B cell (primary cell): ENCODE measurements around the gene ARG1. TPM values are rescaled to one million over a fixed set of nuclear protein-coding genes. Genes with fewer than 3 reads are reported as not detected.

Source experiments
- ATAC-seq: fragments of 200-7000 bp; cut with Tn5 transposase; one replicate; pipeline ENCODE4 v1.10.0; 2021; ENCODE audit warnings: low read depth, mild to moderate bottlenecking, moderate number of reproducible peaks, moderate library complexity
- CTCF ChIA-PET: fragments of 350-600 bp; sonication (Branson Sonifier 250); formaldehyde crosslinking; loops from one replicate; lab custom pipeline; 2021; ENCODE audit warnings: antibody characterized with exemption, inconsistent platforms; lab: Charles Lee
- POLR2A ChIA-PET: fragments of 350-600 bp; sonication (Branson Sonifier 250); formaldehyde crosslinking; loops from one replicate; lab custom pipeline; 2021; ENCODE audit warnings: antibody characterized with exemption; lab: Charles Lee
- DNase-seq: peaks from one replicate; pipeline ENCODE4 v3.0.0; 2013
- H2AFZ ChIP-seq: 2 replicates; pipeline ENCODE4 v1.6.1; 2012; ENCODE audit warnings: mild to moderate bottlenecking, low read depth, low read length; ENCODE audit not compliant: insufficient read depth, poor library complexity, severe bottlenecking
- H3K27ac ChIP-seq, 2 donors: 1 replicate in 1 of 2; 2 replicates in 1 of 2; pipeline ENCODE4 v1.5.1; 2012 to 2013; ENCODE audit warnings: low read length in 2 of 2, mild to moderate bottlenecking in 2 of 2, moderate library complexity in 1 of 2
- H3K27me3 ChIP-seq, 4 experiments: fragments of 200-600 bp in 1 of 4; sonication (generic) in 1 of 4; replicated peaks in 1 of 4; 1 replicate in 2 of 4; 2 replicates in 2 of 4; pipeline versions ENCODE4 v1.6.1 to v1.7.0; 2013 to 2016; ENCODE audit warnings: low read length in 3 of 4, mild to moderate bottlenecking in 2 of 4, mixed read lengths in 1 of 4, moderate library complexity in 1 of 4; ENCODE audit not compliant: insufficient read depth in 4 of 4, control insufficient read depth in 3 of 4; ENCODE audit errors: control extremely low read depth in 1 of 4
- H3K36me3 ChIP-seq, 2 experiments: replicated peaks in 1 of 2; 1 replicate in 1 of 2; 2 replicates in 1 of 2; pipeline versions ENCODE4 v1.6.1 to v1.7.1; 2013; ENCODE audit warnings: low read length in 1 of 2; ENCODE audit not compliant: insufficient read depth in 2 of 2, control insufficient read depth in 1 of 2; ENCODE audit errors: control extremely low read depth in 1 of 2, extremely low read depth in 1 of 2
- H3K4me1 ChIP-seq, 2 donors: fragments of 200-600 bp in 1 of 2; sonication (generic) in 1 of 2; 1 replicate in 1 of 2; 2 replicates in 1 of 2; pipeline versions ENCODE4 v1.5.1 to v1.6.1; 2013 to 2017; ENCODE audit warnings: low read length in 2 of 2; ENCODE audit not compliant: control insufficient read depth in 2 of 2, insufficient read depth in 2 of 2
- H3K4me2 ChIP-seq: replicated peaks from 2 replicates; pipeline ENCODE3; 2012; ENCODE audit warnings: mild to moderate bottlenecking, low read depth, low read length; ENCODE audit not compliant: poor library complexity, severe bottlenecking
- H3K4me3 ChIP-seq, 5 experiments: fragments of 200-600 bp in 1 of 5; sonication (generic) in 1 of 5; 1 replicate in 3 of 5; 2 replicates in 2 of 5; pipeline versions ENCODE4 v1.5.1 to v1.7.0; 2011 to 2016; ENCODE audit warnings: low read length in 4 of 5, mild to moderate bottlenecking in 4 of 5, low read depth in 2 of 5, control low read depth in 1 of 5, moderate library complexity in 1 of 5; ENCODE audit not compliant: insufficient read depth in 1 of 5; ENCODE audit errors: control extremely low read depth in 1 of 5, extremely low read depth in 1 of 5
- H3K79me2 ChIP-seq: fragments of 200-600 bp; sonication (generic); one replicate; pipeline ENCODE4 v1.6.0; 2016; ENCODE audit warnings: low read length; ENCODE audit not compliant: control insufficient read depth, insufficient read depth
- H3K9ac ChIP-seq: fragments of 200-600 bp; sonication (generic); 2 replicates; pipeline ENCODE4 v1.6.1; 2017; ENCODE audit warnings: mild to moderate bottlenecking, low read length, moderate library complexity
- H3K9me3 ChIP-seq, 3 donors: one replicate each; pipeline versions ENCODE4 v1.6.1 to v1.7.1; 2013; ENCODE audit warnings: low read length in 2 of 3; ENCODE audit not compliant: control insufficient read depth in 2 of 3, insufficient read depth in 1 of 3; ENCODE audit errors: control extremely low read depth in 1 of 3
- H4K20me1 ChIP-seq: 2 replicates; pipeline ENCODE4 v1.6.0; 2012; ENCODE audit warnings: mild to moderate bottlenecking, low read length; ENCODE audit not compliant: insufficient read depth, control insufficient read depth, poor library complexity, severe bottlenecking
- H3K27ac Mint-ChIP-seq: one replicate; pipeline ENCODE4 v1.8.0; 2021; ENCODE audit warnings: mixed read lengths
- H3K27me3 Mint-ChIP-seq: one replicate; pipeline ENCODE4 v1.8.0; 2021; ENCODE audit warnings: mixed read lengths
- H3K4me1 Mint-ChIP-seq: one replicate; pipeline ENCODE4 v1.8.0; 2021; ENCODE audit warnings: mixed read lengths
- H3K4me3 Mint-ChIP-seq: one replicate; pipeline ENCODE4 v1.8.0; 2021; ENCODE audit warnings: mixed read lengths
- H3K9me3 Mint-ChIP-seq: one replicate; pipeline ENCODE4 v1.8.0; 2022; ENCODE audit warnings: mixed read lengths; ENCODE audit not compliant: insufficient read depth
- EZH2 ChIP-seq: IDR thresholded peaks from 2 replicates; pipeline ENCODE4 v1.6.1; 2012; ENCODE audit warnings: borderline replicate concordance, low read depth, mild to moderate bottlenecking, moderate library complexity, low read length; ENCODE audit not compliant: insufficient read depth, poor library complexity, severe bottlenecking
- WGBS: methylation state at CpG from one replicate; pipeline ENCODE4 v1.1.5; 2013; ENCODE audit warnings: missing lambda C conversion rate; ENCODE audit not compliant: insufficient coverage; 5-methylcytosine and 5-hydroxymethylcytosine counted together
- intact Hi-C: fragments of 100-400 bp; cut with micrococcal nuclease; formaldehyde crosslinking; loops from one replicate; pipeline ENCODE4 v1.10.0; 2022
- polyA plus RNA-seq: library from polyadenylated mRNA; depleted of rRNA; stranded (reverse); fragments of >200 nt; gene quantifications from 2 replicates; pipeline ENCODE4 v1.2.3, GENCODE V29; 2012
- total RNA-seq, 2 donors: library from RNA; stranded (reverse); fragments of 120-200 nt in 1 of 2; gene quantifications; 1 replicate in 1 of 2; 2 replicates in 1 of 2; pipeline versions ENCODE4 v1.2.3 to v1.2.4, GENCODE V29; 2013 to 2022
- TF ChIP-seq, protein P1 (sequence below): fragments of 200-600 bp; IDR thresholded peaks from one replicate; pipeline ENCODE4 v1.8.0; 2022; ENCODE audit warnings: antibody characterized with exemption, mild to moderate bottlenecking

Gene ARG1
- total and polyA plus RNA-seq, 2 donors (not counting 1 experiment from before 2014, with no cell fraction given) = not detected

DNA sequence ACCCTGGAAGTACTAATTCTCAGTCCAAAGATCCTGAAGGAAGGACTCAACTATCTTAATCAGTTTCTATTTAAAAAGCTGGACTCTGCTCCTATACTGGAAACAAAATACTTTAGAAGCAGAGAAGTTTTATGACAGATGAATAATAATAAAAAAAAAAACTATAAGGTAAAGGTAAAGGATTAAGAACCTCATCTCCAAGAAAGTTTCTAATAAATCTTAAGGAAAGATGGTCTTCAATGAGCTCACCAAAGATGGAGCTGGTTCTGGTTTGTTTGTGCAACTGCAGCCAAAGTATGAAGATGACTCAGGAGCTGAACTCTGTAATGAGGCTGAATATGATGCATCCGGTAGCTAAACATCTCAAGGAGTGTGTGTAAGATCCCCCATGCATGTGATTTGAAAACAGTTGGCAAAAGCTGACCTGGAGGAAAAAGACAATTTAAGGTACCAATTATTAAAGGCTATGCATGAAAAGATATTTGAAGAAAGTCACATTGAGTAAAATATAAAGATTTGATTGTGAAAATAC is 29.8 kb downstream of the ARG1 start:
- no peak overlapping the region for H3K27ac ChIP-seq
- H3K4me1 ChIP-seq = no peaks in the 10 kb centered on the region
- DNase-seq = no peak
- no peaks in the 10 kb centered on the region for H3K9me3 Mint-ChIP-seq
- no peak overlapping the region for H3K4me2 ChIP-seq
- H4K20me1 ChIP-seq = no peaks in the 10 kb centered on the region
- no peak overlapping the region for H2AFZ ChIP-seq
- H3K4me3 Mint-ChIP-seq = no peak overlapping the region
- no peaks in the 10 kb centered on the region for H3K27me3 Mint-ChIP-seq
- H3K4me3 ChIP-seq = no peak overlapping the region
- CTCF ChIA-PET = no interaction called here
- TF ChIP-seq EZH2 = no peak
- TF ChIP-seq, protein P1, sequence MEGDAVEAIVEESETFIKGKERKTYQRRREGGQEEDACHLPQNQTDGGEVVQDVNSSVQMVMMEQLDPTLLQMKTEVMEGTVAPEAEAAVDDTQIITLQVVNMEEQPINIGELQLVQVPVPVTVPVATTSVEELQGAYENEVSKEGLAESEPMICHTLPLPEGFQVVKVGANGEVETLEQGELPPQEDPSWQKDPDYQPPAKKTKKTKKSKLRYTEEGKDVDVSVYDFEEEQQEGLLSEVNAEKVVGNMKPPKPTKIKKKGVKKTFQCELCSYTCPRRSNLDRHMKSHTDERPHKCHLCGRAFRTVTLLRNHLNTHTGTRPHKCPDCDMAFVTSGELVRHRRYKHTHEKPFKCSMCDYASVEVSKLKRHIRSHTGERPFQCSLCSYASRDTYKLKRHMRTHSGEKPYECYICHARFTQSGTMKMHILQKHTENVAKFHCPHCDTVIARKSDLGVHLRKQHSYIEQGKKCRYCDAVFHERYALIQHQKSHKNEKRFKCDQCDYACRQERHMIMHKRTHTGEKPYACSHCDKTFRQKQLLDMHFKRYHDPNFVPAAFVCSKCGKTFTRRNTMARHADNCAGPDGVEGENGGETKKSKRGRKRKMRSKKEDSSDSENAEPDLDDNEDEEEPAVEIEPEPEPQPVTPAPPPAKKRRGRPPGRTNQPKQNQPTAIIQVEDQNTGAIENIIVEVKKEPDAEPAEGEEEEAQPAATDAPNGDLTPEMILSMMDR = no peak
- no peak overlapping the region for H3K9ac ChIP-seq
- WGBS = 100% methylated on average over 1 of the region's 1 CpG
- intact Hi-C loops = no loop called here
- ATAC-seq = no peak
- H3K36me3 ChIP-seq = peaks cover 35 to 88% of the 10 kb centered on the region in 2 experiments
- POLR2A ChIA-PET = no interaction called here
- H3K79me2 ChIP-seq = no peaks in the 10 kb centered on the region
- H3K27me3 ChIP-seq = no peaks in the 10 kb centered on the region
- H3K9me3 ChIP-seq = no peaks in the 10 kb centered on the region
- H3K27ac Mint-ChIP-seq = no peak overlapping the region
- H3K4me1 Mint-ChIP-seq = no peaks in the 10 kb centered on the region

DNA sequence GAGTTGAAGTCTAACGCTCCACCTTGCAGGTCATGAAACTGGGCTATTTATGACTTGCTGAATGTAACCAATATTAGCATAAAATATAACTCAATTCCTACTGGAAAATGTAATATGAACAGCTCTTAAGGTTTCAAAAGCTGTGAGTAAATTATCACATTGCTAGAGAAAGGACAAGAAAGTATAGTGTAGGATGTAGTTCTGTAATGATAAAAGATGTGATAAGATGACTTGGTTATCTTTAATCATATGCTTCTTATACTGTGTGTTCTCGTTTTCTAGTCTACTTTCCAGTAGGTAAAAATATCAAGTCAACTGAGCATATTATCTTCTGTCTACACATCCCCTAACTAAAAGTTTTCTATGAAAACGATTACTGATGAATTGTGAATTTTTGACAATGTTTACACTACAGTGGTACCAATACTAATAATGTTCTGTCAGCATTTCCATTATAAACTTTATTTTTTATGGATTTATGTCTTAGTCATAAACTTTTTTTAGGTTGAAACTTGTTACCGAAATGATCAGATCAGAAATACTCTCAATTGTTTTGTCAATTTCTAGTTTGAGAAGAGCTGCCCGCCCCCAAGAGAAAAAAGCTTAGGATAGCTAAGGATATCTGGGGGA is 40.4 kb downstream of the ARG1 start:
- H3K4me1 Mint-ChIP-seq = peaks cover 2% of the 10 kb centered on the region
- no peaks in the 10 kb centered on the region for H3K9me3 ChIP-seq
- no peaks in the 10 kb centered on the region for H3K27me3 ChIP-seq

More for the DNA sequence above, 40.4 kb downstream of the ARG1 start:
- Mint-ChIP-seq H3K4me3 (no peak overlapping the region), H3K9me3 (no peaks in the 10 kb centered on the region), H3K27ac (no peak overlapping the region), H3K27me3 (no peaks in the 10 kb centered on the region)
- H3K9ac ChIP-seq = no peak overlapping the region
- H3K79me2 ChIP-seq = no peaks in the 10 kb centered on the region
- POLR2A ChIA-PET = no interaction called here
- H3K27ac ChIP-seq = no peak overlapping the region
- no peak overlapping the region for H3K4me2 ChIP-seq
- intact Hi-C loops = no loop called here
- ATAC-seq = no peak
- no peak for TF ChIP-seq EZH2
- TF ChIP-seq, protein P1 = no peak
- no peak for DNase-seq
- H3K4me1 ChIP-seq = peaks cover 0 to 2% of the 10 kb centered on the region in 2 donors
- CTCF ChIA-PET = interaction anchor here (1.0 to 1.4 kb wide), 2 partner anchors 15 kb away, joined by 3 to 6 read pairs; partner anchors contain the start of gene MED23
- no peak overlapping the region for H2AFZ ChIP-seq
- WGBS = no CpG with 5 or more reads among the region's 5 CpGs
- peaks cover 15 to 80% of the 10 kb centered on the region in 2 experiments for H3K36me3 ChIP-seq
- no peak overlapping the region for H3K4me3 ChIP-seq
- H4K20me1 ChIP-seq = no peaks in the 10 kb centered on the region
